ENCODE measurements around the gene RPS6KL1.
A peak's percentile ranks its signal among the peaks of the same experiment; 100 is the strongest.

Gene RPS6KL1

GRCh38 chr14:74952180-74952665 is 29.2 kb upstream of the RPS6KL1 start:
- no peak for DNase-seq (ENCODE audit: low spot score)

DNA sequence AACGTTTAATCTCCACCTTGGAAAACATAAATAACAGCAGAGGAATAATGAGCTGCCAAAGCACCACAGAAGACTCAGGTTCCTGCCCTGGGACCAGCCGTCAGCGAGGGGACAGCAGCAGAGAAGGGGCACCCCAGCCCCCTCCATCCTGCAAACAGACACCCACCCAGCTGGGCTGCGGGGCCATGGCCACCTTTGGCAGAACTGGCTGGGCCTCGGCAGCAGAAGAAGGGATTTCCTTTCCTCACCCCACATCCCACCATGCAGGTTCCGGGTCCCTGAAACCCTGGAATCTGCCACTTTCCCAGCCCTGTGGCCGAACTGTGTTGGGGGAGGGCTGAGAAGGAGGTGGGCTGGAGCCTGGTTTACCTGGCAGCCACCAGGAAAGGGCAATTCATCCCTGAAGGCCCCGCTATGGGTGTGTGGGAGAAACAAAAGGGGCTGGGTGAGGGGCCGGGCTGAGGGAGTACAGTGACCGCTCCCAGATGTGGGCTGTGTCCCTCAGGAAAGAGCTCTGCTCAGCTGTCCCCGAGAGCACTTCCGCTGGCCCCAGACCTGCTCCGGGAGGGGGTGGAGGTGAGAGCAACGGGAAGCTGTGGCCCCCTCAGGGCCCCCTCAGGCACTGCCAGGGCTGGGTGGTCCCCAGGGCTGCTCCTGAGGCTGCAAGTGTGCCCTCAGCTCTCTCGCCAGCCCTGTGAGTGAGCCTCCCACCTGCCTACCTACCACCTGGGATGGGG is 28.6 kb upstream of the RPS6KL1 start:
- no peak for DNase-seq (ENCODE audit: low spot score)

DNA sequence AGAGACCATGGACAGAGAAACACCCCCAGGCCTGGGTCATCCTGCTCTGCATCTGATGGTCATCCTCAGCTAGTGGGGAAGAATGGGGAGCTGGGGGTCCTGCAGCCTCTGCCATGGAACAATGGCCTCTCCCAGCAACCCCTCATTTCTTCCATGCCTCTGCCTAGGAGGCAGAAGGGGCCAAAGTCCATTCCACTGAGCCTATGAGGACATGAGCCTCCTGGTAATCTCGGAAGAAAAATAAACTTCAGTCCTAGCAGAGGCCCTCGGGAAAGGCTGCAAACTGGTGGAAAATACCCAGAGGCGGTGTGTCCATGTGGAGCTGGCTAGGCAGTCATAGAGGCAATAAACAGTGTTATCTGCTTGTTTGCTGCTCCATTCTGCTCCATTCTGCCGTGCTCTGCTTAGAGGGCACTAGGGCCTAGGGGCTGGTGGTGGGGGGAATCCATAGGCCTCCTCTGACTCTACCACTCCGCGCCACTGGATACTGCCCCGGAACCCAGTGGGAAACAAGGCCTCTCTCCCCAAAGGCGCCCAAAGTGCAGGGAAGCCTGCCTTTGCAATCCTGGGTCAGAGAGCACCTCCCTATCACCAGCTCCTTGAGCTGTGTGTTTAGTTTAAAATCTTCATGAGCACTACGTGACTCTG is 27.9 kb upstream of the RPS6KL1 start:
- DNase-seq (ENCODE audit: low spot score): no peak

DNA sequence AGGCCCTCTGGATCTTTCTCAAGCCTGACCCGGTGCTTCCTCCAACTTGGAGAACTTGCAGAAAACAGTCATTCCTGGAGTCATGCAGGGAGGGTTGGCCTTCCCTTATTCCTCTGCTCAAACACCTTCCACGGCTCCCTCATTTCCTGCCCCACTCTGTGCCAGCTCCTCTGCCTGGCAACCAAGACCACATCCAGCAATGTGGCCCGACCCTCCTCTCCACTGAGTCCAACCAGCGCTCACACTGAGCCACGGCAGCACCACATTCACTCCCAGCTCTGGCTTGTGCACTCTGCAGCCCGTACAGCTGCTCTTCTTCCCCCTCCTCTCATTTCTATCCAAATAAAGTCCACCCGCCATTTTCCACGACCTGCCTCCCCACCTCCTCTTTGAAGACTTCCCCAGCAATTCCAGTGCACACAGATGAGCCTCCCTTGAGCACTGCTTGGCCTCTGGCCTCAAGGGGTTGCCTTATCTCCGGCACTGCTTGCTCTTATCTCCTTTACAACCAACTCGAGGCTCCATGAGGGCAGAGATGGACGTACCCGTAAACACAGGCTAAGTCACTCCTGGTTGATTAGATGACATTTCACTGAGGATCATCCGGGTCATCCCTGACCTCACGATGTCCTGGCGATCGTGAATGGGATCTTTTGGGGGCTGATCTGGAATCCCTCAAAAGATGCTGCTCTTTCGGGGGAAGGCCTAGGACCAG is 27.0 kb upstream of the RPS6KL1 start:
- no peak for DNase-seq (ENCODE audit: low spot score)

GRCh38 chr14:74949191-74949601 is 26.1 kb upstream of the RPS6KL1 start:
- no peak for DNase-seq (ENCODE audit: low spot score)

- DNase-seq (ENCODE audit: low spot score): no peak
These were observed 25.4 kb upstream of the RPS6KL1 start for GRCh38 chr14:74948228-74949175.

- no peak for DNase-seq (ENCODE audit: low spot score)
These were observed 24.5 kb upstream of the RPS6KL1 start for GRCh38 chr14:74947353-74948227.

DNA sequence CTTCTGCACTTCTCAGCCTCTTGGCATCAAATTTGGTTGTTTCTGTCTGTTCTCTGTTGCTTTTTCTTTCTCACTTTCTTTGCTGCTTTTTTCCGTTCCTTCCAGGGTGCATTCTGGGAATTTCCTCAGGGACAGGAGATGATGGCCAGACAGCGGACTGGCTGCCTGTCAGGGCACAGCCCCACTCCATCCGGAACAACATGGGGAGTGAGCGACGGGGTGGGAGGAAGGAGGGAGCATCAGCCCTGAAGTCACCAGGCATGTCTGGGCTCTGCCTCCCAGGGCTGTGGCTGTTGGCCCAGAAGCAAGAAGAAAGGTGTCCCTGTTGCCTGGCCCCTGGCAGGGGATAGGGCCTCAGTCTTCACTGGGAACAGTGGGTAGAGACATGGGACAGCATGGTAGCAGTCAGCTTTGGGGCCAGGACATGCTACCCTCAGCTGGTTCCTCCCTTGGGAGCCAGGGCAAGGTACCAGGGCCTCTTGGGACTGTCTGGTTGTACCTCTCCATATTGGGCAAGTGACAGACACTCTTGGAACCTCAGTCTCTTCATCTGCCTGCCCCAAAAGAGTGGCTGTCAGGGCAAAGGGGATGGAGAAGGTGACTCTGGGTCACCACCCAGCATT is 23.7 kb upstream of the RPS6KL1 start:
- DNase-seq (ENCODE audit: low spot score): no peak

GRCh38 chr14:74945852-74946658 is 23.0 kb upstream of the RPS6KL1 start:
- DNase-seq (ENCODE audit: low spot score): peak; percentile 79

DNA sequence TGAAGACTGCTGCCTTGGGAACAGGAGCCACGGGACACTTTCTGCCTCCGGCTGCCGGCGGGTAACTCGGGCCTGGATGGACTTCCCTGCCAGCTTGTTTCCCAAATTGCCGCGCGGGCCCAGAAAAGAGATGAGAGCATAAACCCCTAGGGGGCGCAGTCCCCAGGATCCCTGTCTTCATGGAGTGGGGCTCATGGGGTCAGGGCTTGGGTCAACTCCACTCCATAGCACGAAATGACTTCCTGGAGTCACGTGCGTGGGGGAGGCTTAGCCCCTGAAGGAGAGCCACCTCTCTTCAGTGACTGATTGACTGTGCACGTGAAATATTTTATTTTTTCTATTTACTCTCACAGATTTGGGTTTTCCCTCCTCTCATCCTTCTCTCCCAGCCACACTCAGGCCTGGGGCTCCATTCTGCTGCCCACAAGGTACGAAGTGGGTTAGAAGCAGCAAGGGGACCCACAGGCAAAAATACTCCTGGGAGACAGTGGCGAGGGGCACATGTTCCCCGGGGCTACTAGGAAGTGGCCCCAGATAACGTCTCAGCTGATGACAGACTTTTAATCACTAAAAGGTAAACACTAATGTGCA is 22.3 kb upstream of the RPS6KL1 start:
- DNase-seq (ENCODE audit: low spot score): peak; percentile 12

GRCh38 chr14:74942608-74943007 is 19.5 kb upstream of the RPS6KL1 start:
- DNase-seq (ENCODE audit: low spot score): no peak

DNA sequence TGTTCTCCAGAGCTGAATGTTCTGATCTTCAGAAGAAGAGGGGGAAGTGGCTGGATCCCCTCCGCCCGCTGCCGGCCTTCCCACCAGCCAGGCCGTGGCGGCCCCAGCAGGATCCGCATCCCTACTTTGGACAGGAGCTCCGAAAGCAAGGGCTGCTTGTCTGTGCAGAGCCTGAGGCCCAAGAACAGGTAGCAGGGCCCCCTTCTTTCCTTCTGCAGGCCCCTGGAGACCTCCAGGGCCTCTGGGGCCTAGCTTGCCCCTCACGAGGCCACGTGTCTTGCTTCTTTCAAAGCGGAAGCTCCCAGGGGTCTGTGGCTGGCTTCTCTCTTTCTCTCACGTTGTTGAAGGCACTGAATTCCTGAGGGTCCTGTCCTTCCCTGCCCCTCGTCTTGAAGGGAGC is 19.1 kb upstream of the RPS6KL1 start:
- no peak for DNase-seq (ENCODE audit: low spot score)

DNA sequence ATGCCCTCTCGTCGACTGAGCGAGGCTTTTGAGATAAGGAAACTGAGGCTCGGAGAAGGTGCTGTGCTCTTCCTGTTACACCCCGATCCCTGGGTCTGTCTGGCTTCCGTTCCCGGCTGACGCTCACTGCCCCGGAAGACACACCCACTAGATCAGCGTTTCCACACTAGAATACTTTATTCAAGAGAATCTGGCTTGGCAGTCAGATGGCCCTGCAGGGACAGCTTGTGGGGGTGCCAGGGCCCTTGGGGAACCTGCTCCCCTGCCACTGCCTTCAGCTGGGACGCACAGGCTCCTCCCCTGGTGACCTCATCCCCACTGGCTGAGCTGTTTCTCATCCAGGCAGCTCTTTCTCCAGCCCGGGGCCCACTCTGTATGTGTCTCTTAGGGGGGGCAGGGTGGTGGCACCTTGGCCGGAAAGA is 18.6 kb upstream of the RPS6KL1 start:
- peak; percentile 51 for DNase-seq (ENCODE audit: low spot score)

DNA sequence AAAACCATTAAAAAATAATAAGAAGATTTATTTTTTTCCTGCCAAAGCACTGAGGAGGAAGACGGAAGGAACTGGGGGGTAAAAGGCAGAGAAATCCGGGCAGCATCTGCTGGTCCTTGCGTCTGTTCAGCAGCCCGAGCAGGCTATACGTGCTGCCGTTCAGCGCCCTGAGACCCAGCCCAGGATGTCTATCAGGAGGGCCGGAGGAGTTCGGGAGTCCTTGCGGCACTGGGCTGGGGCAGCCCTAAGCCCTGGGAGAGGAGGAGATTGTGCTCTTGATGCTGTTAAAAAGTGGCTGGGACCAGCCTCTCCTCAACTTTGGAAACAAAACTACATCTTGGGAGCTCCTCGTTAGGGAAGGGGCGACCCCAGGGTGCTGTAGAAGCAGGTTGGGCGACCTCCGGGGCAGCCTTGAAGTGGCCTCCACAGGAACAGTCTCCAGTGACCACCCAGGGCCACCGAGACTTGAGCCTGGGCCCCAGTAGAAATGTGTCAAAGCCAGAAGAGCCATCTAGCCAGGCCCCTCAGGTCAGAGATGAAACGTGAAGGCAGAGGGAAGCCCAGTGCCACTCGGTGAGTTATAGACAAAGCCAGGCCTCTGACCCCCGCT is 18.0 kb upstream of the RPS6KL1 start:
- DNase-seq (ENCODE audit: low spot score): no peak

GRCh38 chr14:74938531-74939495 is 15.8 kb upstream of the RPS6KL1 start:
- no peak for DNase-seq (ENCODE audit: low spot score)

DNA sequence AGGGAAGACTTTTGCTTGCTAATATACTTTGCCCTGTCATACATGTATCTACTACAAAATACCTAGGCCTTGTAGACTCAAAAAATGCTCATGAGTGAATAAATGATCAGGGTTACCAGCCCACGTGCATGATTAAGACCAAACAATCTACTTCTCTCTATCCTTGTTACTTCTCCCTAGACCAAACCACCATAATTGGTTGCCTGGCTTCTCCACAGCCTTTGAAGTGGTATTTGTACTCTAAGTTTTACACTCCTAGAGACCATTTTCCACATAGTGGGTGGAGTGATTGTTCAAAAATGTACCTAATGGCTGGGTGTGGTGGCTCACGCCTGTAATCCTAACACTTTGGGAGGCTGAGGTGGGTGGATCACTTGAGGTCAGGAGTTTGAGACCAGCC is 14.1 kb upstream of the RPS6KL1 start:
- DNase-seq (ENCODE audit: low spot score): no peak

GRCh38 chr14:74936731-74937130 is 13.7 kb upstream of the RPS6KL1 start:
- DNase-seq (ENCODE audit: low spot score): no peak

Measured in CD4-positive, alpha-beta T cell treated with Interleukin-15 for 4 hours (primary cell).